HEK293 (cell line): ENCODE results near the gene IL16.

Source experiments
- CTCF ChIA-PET: fragments of 350-600 bp; formaldehyde crosslinking; extraction: SDS; loops from one replicate; lab custom pipeline; 2021; ENCODE audit warnings: antibody characterized with exemption; lab: Yijun Ruan, JAX
- POLR2A ChIA-PET: fragments of 300-600 bp; formaldehyde crosslinking; extraction: SDS; loops from one replicate; lab custom pipeline; 2020; ENCODE audit warnings: antibody characterized with exemption, inconsistent platforms; lab: Yijun Ruan, JAX
- H3K27ac ChIP-seq: fragments of 200-500 bp; sonication (Bioruptor generic); 2 replicates; pipeline ENCODE4 v1.5.1; 2014; ENCODE audit warnings: low read depth, low read length, control low read depth, inconsistent platforms; ENCODE audit errors: extremely low read depth
- H3K36me3 ChIP-seq, 2 experiments: fragments of 200-500 bp in 1 of 2; sonication (Bioruptor generic) in 1 of 2; 1 replicate in 1 of 2; 2 replicates in 1 of 2; pipeline ENCODE4 v1.5.1; 2014 to 2017; ENCODE audit warnings: inconsistent platforms in 2 of 2, low read length in 2 of 2; ENCODE audit not compliant: control insufficient read depth in 2 of 2, insufficient read depth in 1 of 2
- H3K4me1 ChIP-seq: fragments of 200-500 bp; sonication (Bioruptor generic); 2 replicates; pipeline ENCODE4 v1.5.1; 2014; ENCODE audit warnings: mild to moderate bottlenecking, low read length, inconsistent platforms; ENCODE audit not compliant: control insufficient read depth, insufficient read depth
- H3K4me3 ChIP-seq: 2 replicates; pipeline ENCODE4 v1.5.1; 2011; ENCODE audit warnings: low read depth, mild to moderate bottlenecking, control low read depth, low read length, moderate library complexity
- H3K9me3 ChIP-seq: fragments of 200-500 bp; sonication (Bioruptor generic); 2 replicates; pipeline ENCODE4 v1.5.1; 2014; ENCODE audit warnings: low read depth, low read length, inconsistent platforms; ENCODE audit not compliant: control insufficient read depth, insufficient read depth
- KLF10 ChIP-seq: fragments of 450-650 bp; IDR thresholded peaks from 2 replicates; pipeline ENCODE4 v1.5.1; 2018; ENCODE audit warnings: missing biosample characterization, mild to moderate bottlenecking, missing genetic modification characterization
- ZBTB48 ChIP-seq: fragments of 450-650 bp; formaldehyde crosslinking; IDR thresholded peaks from 2 replicates; pipeline ENCODE4 v1.5.1; 2016; ENCODE audit warnings: missing biosample characterization, missing genetic modification characterization
- ZNF19 ChIP-seq: fragments of 450-650 bp; formaldehyde crosslinking; IDR thresholded peaks from 2 replicates; pipeline ENCODE4; 2016; ENCODE audit warnings: missing biosample characterization, missing genetic modification characterization, low read depth
- ZNF214 ChIP-seq: fragments of 450-650 bp; formaldehyde crosslinking; IDR thresholded peaks from 2 replicates; pipeline ENCODE4 v1.5.1; 2017; ENCODE audit warnings: missing biosample characterization, mild to moderate bottlenecking, missing genetic modification characterization, borderline replicate concordance
- ZNF311 ChIP-seq: fragments of 450-650 bp; formaldehyde crosslinking; IDR thresholded peaks from 2 replicates; pipeline ENCODE4 v1.5.1; 2017; ENCODE audit warnings: missing biosample characterization, missing genetic modification characterization, borderline replicate concordance
- ZNF324 ChIP-seq: fragments of 450-650 bp; formaldehyde crosslinking; IDR thresholded peaks from 2 replicates; pipeline ENCODE4 v1.5.1; 2016; ENCODE audit warnings: missing biosample characterization, missing genetic modification characterization
- ZNF416 ChIP-seq: fragments of 450-650 bp; formaldehyde crosslinking; IDR thresholded peaks from 2 replicates; pipeline ENCODE4 v1.5.1; 2016; ENCODE audit warnings: missing biosample characterization, missing genetic modification characterization
- ZNF426 ChIP-seq: fragments of 450-650 bp; formaldehyde crosslinking; IDR thresholded peaks from 2 replicates; pipeline ENCODE4 v1.5.1; 2017; ENCODE audit warnings: missing biosample characterization, missing genetic modification characterization, mild to moderate bottlenecking, inconsistent platforms, moderate library complexity
- ZNF529 ChIP-seq: fragments of 450-650 bp; formaldehyde crosslinking; IDR thresholded peaks from 2 replicates; pipeline ENCODE4 v1.5.1; 2017; ENCODE audit warnings: missing genetic modification characterization, missing biosample characterization; ENCODE audit not compliant: insufficient replicate concordance
- ZNF560 ChIP-seq: fragments of 450-650 bp; formaldehyde crosslinking; IDR thresholded peaks from 2 replicates; pipeline ENCODE4 v1.5.1; 2017; ENCODE audit warnings: missing biosample characterization, missing genetic modification characterization, borderline replicate concordance
- ZNF626 ChIP-seq: fragments of 450-650 bp; sonication (Bioruptor Pico); formaldehyde crosslinking; IDR thresholded peaks from 2 replicates; pipeline ENCODE4 v1.5.1; 2018; ENCODE audit warnings: missing biosample characterization, missing genetic modification characterization, inconsistent platforms
- ZNF660 ChIP-seq: fragments of 450-650 bp; IDR thresholded peaks from 2 replicates; pipeline ENCODE4 v1.5.1; 2018; ENCODE audit warnings: missing biosample characterization, mild to moderate bottlenecking, missing genetic modification characterization
- ZNF76 ChIP-seq: fragments of 450-650 bp; formaldehyde crosslinking; IDR thresholded peaks from 2 replicates; pipeline ENCODE4; 2016; ENCODE audit warnings: low read depth, missing biosample characterization, missing genetic modification characterization, borderline replicate concordance
- TF ChIP-seq, protein P1 (sequence below): fragments of 450-650 bp; formaldehyde crosslinking; IDR thresholded peaks from 2 replicates; pipeline ENCODE4 v1.5.1; 2016; ENCODE audit warnings: missing biosample characterization, missing genetic modification characterization
- TF ChIP-seq, protein P2 (sequence below): fragments of 450-650 bp; formaldehyde crosslinking; IDR thresholded peaks from 2 replicates; pipeline ENCODE4 v1.5.1; 2016; ENCODE audit warnings: missing biosample characterization, missing genetic modification characterization
- TF ChIP-seq, protein P3 (sequence below): fragments of 450-650 bp; IDR thresholded peaks from 2 replicates; pipeline ENCODE4 v1.5.1; 2018; ENCODE audit warnings: missing biosample characterization, mild to moderate bottlenecking, missing genetic modification characterization
- TF ChIP-seq, protein P4 (sequence below): fragments of 450-650 bp; formaldehyde crosslinking; IDR thresholded peaks from 2 replicates; pipeline ENCODE4 v1.5.1; 2016; ENCODE audit warnings: missing biosample characterization, missing genetic modification characterization, borderline replicate concordance

Gene IL16

DNA sequence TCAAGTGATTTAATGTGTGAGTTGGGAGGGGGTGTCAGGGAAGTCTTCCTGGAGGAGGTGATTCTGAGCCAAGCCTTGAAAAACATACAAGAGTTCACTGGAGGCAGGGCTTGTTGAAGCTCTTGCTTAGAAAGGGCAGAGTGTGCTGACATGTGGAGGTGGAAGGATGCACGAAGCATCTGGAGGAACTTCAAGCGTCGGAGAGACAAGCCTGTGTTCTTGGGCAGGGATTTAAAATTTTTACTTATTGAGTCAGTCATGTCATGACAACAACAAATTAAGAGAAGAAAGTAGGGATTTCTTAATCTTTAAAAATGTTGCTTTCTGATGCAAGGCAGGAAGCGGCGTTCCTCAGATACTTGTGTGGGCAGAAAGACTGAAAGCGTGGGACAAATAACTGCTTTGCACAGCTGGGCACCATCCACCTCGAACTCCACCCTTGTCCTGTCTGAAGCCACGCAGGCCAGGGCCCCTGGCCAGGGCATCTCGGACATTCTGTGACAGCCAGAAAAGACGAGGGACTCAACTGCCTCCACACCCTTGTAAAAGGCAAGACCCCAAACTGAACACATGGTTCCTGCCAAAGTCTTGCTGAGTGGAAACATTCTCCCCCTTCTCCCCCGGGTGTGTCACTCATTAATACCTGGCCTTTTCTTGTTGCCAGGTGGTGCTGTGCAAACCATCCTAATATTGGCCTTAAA, 6.9 kb upstream of the IL16 start:
- H3K27ac ChIP-seq, result no peak overlapping the region
- H3K4me1 ChIP-seq, result no peaks in the 10 kb centered on the region
- no peaks in the 10 kb centered on the region for H3K9me3 ChIP-seq
- ChIA-PET POLR2A (interaction anchor here (0.7 kb wide), 1 partner anchor 950 kb away, joined by 4 read pairs; no protein-coding TSS in a partner anchor), CTCF (no interaction called here)
- TF ChIP-seq ZNF214 (tag by site-specific recombination) (no peak), ZNF426 (tag by site-specific recombination) (no peak), ZNF529 (no peak), ZNF311 (tag by site-specific recombination) (no peak), ZNF416 (tag by site-specific recombination) (no peak), ZNF626 (tag by site-specific recombination) (no peak), KLF10 (tag by site-specific recombination) (no peak), ZBTB48 (tag by site-specific recombination) (no peak), ZNF324 (tag by site-specific recombination) (no peak), ZNF560 (tag by site-specific recombination) (no peak), ZNF19 (tag by site-specific recombination) (no peak), ZNF660 (tag by site-specific recombination) (no peak), ZNF76 (tag by site-specific recombination) (no peak)
- TF ChIP-seq, protein P1, sequence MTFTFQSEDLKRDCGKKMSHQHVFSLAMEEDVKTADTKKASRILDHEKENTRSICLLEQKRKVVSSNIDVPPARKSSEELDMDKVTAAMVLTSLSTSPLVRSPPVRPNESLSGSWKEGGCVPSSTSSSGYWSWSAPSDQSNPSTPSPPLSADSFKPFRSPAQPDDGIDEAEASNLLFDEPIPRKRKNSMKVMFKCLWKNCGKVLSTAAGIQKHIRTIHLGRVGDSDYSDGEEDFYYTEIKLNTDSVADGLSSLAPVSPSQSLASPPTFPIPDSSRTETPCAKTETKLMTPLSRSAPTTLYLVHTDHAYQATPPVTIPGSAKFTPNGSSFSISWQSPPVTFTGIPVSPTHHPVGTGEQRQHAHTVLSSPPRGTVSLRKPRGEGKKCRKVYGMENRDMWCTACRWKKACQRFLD (tag by site-specific recombination), result no peak
- TF ChIP-seq, protein P2, sequence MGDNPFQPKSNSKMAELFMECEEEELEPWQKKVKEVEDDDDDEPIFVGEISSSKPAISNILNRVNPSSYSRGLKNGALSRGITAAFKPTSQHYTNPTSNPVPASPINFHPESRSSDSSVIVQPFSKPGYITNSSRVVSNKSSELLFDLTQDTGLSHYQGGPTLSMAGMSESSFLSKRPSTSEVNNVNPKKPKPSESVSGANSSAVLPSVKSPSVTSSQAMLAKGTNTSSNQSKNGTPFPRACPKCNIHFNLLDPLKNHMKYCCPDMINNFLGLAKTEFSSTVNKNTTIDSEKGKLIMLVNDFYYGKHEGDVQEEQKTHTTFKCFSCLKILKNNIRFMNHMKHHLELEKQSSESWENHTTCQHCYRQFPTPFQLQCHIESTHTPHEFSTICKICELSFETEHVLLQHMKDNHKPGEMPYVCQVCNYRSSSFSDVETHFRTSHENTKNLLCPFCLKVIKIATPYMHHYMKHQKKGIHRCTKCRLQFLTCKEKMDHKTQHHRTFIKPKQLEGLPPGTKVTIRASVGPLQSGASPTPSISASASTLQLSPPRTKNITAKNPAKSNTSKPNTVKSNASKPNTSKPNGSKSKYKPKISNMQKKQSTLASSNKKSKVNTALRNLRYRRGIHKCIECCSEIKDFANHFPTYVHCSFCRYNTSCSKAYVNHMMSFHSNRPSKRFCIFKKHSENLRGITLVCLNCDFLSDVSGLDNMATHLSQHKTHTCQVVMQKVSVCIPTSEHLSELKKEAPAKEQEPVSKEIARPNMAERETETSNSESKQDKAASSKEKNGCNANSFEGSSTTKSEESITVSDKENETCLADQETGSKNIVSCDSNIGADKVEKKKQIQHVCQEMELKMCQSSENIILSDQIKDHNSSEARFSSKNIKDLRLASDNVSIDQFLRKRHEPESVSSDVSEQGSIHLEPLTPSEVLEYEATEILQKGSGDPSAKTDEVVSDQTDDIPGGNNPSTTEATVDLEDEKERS, result no peak
- TF ChIP-seq, protein P3, sequence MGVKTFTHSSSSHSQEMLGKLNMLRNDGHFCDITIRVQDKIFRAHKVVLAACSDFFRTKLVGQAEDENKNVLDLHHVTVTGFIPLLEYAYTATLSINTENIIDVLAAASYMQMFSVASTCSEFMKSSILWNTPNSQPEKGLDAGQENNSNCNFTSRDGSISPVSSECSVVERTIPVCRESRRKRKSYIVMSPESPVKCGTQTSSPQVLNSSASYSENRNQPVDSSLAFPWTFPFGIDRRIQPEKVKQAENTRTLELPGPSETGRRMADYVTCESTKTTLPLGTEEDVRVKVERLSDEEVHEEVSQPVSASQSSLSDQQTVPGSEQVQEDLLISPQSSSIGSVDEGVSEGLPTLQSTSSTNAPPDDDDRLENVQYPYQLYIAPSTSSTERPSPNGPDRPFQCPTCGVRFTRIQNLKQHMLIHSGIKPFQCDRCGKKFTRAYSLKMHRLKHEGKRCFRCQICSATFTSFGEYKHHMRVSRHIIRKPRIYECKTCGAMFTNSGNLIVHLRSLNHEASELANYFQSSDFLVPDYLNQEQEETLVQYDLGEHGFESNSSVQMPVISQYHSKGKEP, result no peak
- TF ChIP-seq, protein P4, sequence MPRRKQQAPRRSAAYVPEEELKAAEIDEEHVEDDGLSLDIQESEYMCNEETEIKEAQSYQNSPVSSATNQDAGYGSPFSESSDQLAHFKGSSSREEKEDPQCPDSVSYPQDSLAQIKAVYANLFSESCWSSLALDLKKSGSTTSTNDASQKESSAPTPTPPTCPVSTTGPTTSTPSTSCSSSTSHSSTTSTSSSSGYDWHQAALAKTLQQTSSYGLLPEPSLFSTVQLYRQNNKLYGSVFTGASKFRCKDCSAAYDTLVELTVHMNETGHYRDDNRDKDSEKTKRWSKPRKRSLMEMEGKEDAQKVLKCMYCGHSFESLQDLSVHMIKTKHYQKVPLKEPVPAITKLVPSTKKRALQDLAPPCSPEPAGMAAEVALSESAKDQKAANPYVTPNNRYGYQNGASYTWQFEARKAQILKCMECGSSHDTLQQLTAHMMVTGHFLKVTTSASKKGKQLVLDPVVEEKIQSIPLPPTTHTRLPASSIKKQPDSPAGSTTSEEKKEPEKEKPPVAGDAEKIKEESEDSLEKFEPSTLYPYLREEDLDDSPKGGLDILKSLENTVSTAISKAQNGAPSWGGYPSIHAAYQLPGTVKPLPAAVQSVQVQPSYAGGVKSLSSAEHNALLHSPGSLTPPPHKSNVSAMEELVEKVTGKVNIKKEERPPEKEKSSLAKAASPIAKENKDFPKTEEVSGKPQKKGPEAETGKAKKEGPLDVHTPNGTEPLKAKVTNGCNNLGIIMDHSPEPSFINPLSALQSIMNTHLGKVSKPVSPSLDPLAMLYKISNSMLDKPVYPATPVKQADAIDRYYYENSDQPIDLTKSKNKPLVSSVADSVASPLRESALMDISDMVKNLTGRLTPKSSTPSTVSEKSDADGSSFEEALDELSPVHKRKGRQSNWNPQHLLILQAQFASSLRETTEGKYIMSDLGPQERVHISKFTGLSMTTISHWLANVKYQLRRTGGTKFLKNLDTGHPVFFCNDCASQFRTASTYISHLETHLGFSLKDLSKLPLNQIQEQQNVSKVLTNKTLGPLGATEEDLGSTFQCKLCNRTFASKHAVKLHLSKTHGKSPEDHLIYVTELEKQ (tag by site-specific recombination), result no peak
- no peaks in the 10 kb centered on the region for H3K36me3 ChIP-seq
- H3K4me3 ChIP-seq, result no peak overlapping the region
